OCI-LY1 (cell line): ENCODE results near the gene PRSS57.

ENCODE experiments used
- H2AFZ ChIP-seq: fragments of 200-600 bp; sonication (generic), shearing (Covaris generic); 2 replicates; pipeline ENCODE4 v1.6.0; 2014; ENCODE audit warnings: antibody characterized with exemption, mild to moderate bottlenecking, low read length
- H3F3A ChIP-seq: fragments of 200-600 bp; sonication (generic), shearing (Covaris generic); 2 replicates; pipeline ENCODE4 v1.6.0; 2014; ENCODE audit warnings: mild to moderate bottlenecking, antibody characterized with exemption, low read length, moderate library complexity; ENCODE audit not compliant: insufficient read depth
- H3K27ac ChIP-seq: fragments of 200-600 bp; sonication (generic); 2 replicates; pipeline ENCODE4 v1.5.1; 2014; ENCODE audit warnings: low read length, mixed run types, mild to moderate bottlenecking, low read depth; ENCODE audit not compliant: poor library complexity, severe bottlenecking
- H3K27me3 ChIP-seq: fragments of 200-600 bp; sonication (generic); 2 replicates; pipeline ENCODE4 v1.6.0; 2014; ENCODE audit warnings: antibody characterized with exemption, mild to moderate bottlenecking, low read length, moderate library complexity; ENCODE audit not compliant: insufficient read depth
- H3K36me3 ChIP-seq: fragments of 200-600 bp; sonication (generic); 2 replicates; pipeline ENCODE4 v1.6.1; 2014; ENCODE audit warnings: mild to moderate bottlenecking, antibody characterized with exemption, low read length, moderate library complexity, mixed read lengths; ENCODE audit not compliant: insufficient read depth
- H3K4me1 ChIP-seq: fragments of 200-600 bp; sonication (generic); 2 replicates; pipeline ENCODE4 v1.5.1; 2014; ENCODE audit warnings: mild to moderate bottlenecking, low read length, moderate library complexity; ENCODE audit not compliant: insufficient read depth, severe bottlenecking
- H3K4me2 ChIP-seq: fragments of 200-600 bp; sonication (generic), shearing (Covaris generic); 2 replicates; pipeline ENCODE4 v1.6.1; 2014; ENCODE audit warnings: low read length
- H3K4me3 ChIP-seq: fragments of 200-600 bp; sonication (generic); 2 replicates; pipeline ENCODE4 v1.5.1; 2014; ENCODE audit warnings: low read length, low read depth, mild to moderate bottlenecking, mixed read lengths; ENCODE audit not compliant: poor library complexity, severe bottlenecking
- H3K79me2 ChIP-seq: fragments of 200-600 bp; shearing (Covaris generic); 2 replicates; pipeline ENCODE4 v1.6.1; 2016; ENCODE audit warnings: mixed run types, low read length, mixed read lengths; ENCODE audit not compliant: insufficient read depth
- H3K9ac ChIP-seq: fragments of 200-600 bp; sonication (generic), shearing (Covaris generic); 2 replicates; pipeline ENCODE4 v1.6.1; 2014; ENCODE audit warnings: mild to moderate bottlenecking, low read length, mixed read lengths
- H3K9me2 ChIP-seq: fragments of 200-600 bp; sonication (generic), shearing (Covaris generic); 2 replicates; pipeline ENCODE4 v1.6.1; 2014; ENCODE audit warnings: low read depth, mild to moderate bottlenecking, low read length, mixed read lengths
- H3K9me3 ChIP-seq: fragments of 200-600 bp; shearing (Covaris generic); 2 replicates; pipeline ENCODE4 v1.6.1; 2014; ENCODE audit warnings: low read length, mixed read lengths
- H4K20me1 ChIP-seq: fragments of 200-600 bp; sonication (generic), shearing (Covaris generic); 2 replicates; pipeline ENCODE4 v1.6.0; 2016; ENCODE audit warnings: mild to moderate bottlenecking, low read length; ENCODE audit not compliant: insufficient read depth
- EZH2 ChIP-seq: fragments of 200-600 bp; sonication (generic), shearing (Covaris generic); IDR thresholded peaks from 2 replicates; pipeline ENCODE4 v1.8.0; 2017; ENCODE audit warnings: borderline replicate concordance, mixed run types, mild to moderate bottlenecking, antibody characterized with exemption, low read length, moderate library complexity, mixed read lengths
- TF ChIP-seq, protein P1 (sequence below): fragments of 200-600 bp; sonication (generic), shearing (Covaris generic); IDR thresholded peaks from 2 replicates; pipeline ENCODE4 v1.5.1; 2017; ENCODE audit warnings: mild to moderate bottlenecking, antibody characterized with exemption, low read length, moderate library complexity, mixed read lengths

The PRSS57 gene

GRCh38 chr19:695352-695949, at the start of gene PRSS57:
TSS of gene PRSS57 (minus strand) at chr19:695452. CDS start at chr19:695430, 22 bp downstream.
- no peak within 1 kb of the TSS for H3K27ac ChIP-seq
- no peak within 1 kb of the TSS for H3K9ac ChIP-seq

DNA sequence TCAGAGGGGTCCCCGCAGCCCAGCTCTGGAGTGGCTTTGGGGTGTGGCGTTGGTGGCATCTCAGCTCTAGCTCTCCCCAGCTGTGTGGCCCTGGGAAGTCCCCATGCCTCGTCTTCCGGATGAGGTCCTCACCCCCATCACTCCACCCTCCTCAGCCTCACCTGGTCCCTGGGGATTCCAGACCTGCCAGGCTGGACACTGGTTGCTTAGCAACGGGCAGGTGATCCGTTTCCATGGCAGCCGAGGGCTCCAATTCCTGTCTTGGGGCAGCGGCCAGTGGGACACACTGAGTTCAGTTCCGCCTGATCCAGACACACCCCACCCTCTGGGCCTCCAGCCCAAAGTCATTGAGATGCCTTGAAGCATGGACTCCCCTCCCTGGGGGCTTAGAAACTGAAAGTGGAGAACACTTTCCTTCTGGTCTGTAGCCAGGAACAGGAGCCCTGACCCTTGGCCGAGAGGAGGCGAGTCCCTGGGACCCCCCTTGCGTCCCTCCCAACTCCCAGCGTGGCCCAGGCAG, 48.0 kb upstream of the PRSS57 start:
- Histone ChIP-seq H3K4me1 (no peaks in the 10 kb centered on the region), H3K9me2 (no peaks in the 10 kb centered on the region), H3K4me3 (no peak overlapping the region), H3K79me2 (no peaks in the 10 kb centered on the region), H3K4me2 (no peak overlapping the region), H3K27me3 (peaks cover 6% of the 10 kb centered on the region; the same call in 1 of the 2 replicates), H3K9ac (no peak overlapping the region), H3K9me3 (no peaks in the 10 kb centered on the region), H2AFZ (no peak overlapping the region), H4K20me1 (no peaks in the 10 kb centered on the region), H3F3A (no peaks in the 10 kb centered on the region), H3K36me3 (no peaks in the 10 kb centered on the region; the same call in 1 of the 2 replicates), H3K27ac (no peak overlapping the region)
- no peak for TF ChIP-seq EZH2
- TF ChIP-seq, protein P1, sequence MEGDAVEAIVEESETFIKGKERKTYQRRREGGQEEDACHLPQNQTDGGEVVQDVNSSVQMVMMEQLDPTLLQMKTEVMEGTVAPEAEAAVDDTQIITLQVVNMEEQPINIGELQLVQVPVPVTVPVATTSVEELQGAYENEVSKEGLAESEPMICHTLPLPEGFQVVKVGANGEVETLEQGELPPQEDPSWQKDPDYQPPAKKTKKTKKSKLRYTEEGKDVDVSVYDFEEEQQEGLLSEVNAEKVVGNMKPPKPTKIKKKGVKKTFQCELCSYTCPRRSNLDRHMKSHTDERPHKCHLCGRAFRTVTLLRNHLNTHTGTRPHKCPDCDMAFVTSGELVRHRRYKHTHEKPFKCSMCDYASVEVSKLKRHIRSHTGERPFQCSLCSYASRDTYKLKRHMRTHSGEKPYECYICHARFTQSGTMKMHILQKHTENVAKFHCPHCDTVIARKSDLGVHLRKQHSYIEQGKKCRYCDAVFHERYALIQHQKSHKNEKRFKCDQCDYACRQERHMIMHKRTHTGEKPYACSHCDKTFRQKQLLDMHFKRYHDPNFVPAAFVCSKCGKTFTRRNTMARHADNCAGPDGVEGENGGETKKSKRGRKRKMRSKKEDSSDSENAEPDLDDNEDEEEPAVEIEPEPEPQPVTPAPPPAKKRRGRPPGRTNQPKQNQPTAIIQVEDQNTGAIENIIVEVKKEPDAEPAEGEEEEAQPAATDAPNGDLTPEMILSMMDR: no peak

More at GRCh38 chr19:695352-695949, at the start of gene PRSS57:
- no peaks in the 10 kb centered on the region for H4K20me1 ChIP-seq
- peaks cover 3% of the 10 kb centered on the region; the same call in 1 of the 2 replicates for H3K27me3 ChIP-seq
- H3K9me3 ChIP-seq: no peaks in the 10 kb centered on the region
- H3K4me1 ChIP-seq: no peaks in the 10 kb centered on the region
- H2AFZ ChIP-seq: no peak within 1 kb of the TSS
- H3K36me3 ChIP-seq: no peaks in the 10 kb centered on the region
- no peaks in the 10 kb centered on the region for H3F3A ChIP-seq
- H3K4me3 ChIP-seq: no peak within 1 kb of the TSS
- H3K9me2 ChIP-seq: no peaks in the 10 kb centered on the region
- no peak within 1 kb of the TSS for H3K4me2 ChIP-seq
- H3K79me2 ChIP-seq: no peaks in the 10 kb centered on the region
- TF ChIP-seq EZH2: no peak
- TF ChIP-seq, protein P1: no peak

GRCh38 chr19:742540-743075, 47.4 kb upstream of the PRSS57 start:
- Histone ChIP-seq H3K9me2 (no peaks in the 10 kb centered on the region), H3F3A (no peaks in the 10 kb centered on the region), H4K20me1 (no peaks in the 10 kb centered on the region), H2AFZ (no peak overlapping the region), H3K4me1 (no peaks in the 10 kb centered on the region), H3K79me2 (no peaks in the 10 kb centered on the region), H3K9ac (no peak overlapping the region), H3K27me3 (peaks cover 6% of the 10 kb centered on the region; the same call in 1 of the 2 replicates), H3K36me3 (no peaks in the 10 kb centered on the region; the same call in 1 of the 2 replicates), H3K9me3 (no peaks in the 10 kb centered on the region), H3K4me3 (no peak overlapping the region), H3K27ac (no peak overlapping the region), H3K4me2 (no peak overlapping the region)
- TF ChIP-seq, protein P1: no peak
- no peak for TF ChIP-seq EZH2
